Left lung (tissue), 10 donors: ENCODE data around the gene TAS2R38. TPM values are rescaled to one million over a fixed set of nuclear protein-coding genes. Genes with fewer than 3 reads are reported as not detected.

Source experiments
- ATAC-seq: fragments of 200-7000 bp; cut with Tn5 transposase; one replicate; pipeline ENCODE4 v1.9.1; 2020; ENCODE audit warnings: moderate library complexity
- DNase-seq, 4 donors: peaks; one replicate each; pipeline ENCODE4 v3.0.0-alpha.2; 2013 to 2020
- H3K27ac ChIP-seq, 2 donors: fragments of 200-600 bp; sonication (generic) in 1 of 2; one replicate each; pipeline versions ENCODE4 v1.5.0 to v1.8.0; 2020 to 2021
- H3K27me3 ChIP-seq, 2 donors: fragments of 200-600 bp; sonication (generic) in 1 of 2; one replicate each; pipeline versions ENCODE4 v1.5.0 to v1.8.0; 2020 to 2021
- H3K36me3 ChIP-seq, 2 donors: fragments of 200-600 bp; sonication (generic) in 1 of 2; one replicate each; pipeline versions ENCODE4 v1.5.0 to v1.8.0; 2020 to 2021
- H3K4me1 ChIP-seq, 2 donors: fragments of 200-600 bp; one replicate each; pipeline ENCODE4 v1.8.0; 2021
- H3K4me3 ChIP-seq, 2 donors: fragments of 200-600 bp; sonication (generic) in 1 of 2; one replicate each; pipeline versions ENCODE4 v1.5.0 to v1.8.0; 2020 to 2021; ENCODE audit warnings: mild to moderate bottlenecking in 1 of 2
- H3K9me3 ChIP-seq, 2 donors: fragments of 200-600 bp; sonication (generic) in 1 of 2; one replicate each; pipeline versions ENCODE4 v1.5.0 to v1.8.0; 2020 to 2021
- CTCF ChIP-seq, 2 donors: fragments of 200-600 bp; sonication (generic) in 1 of 2; IDR thresholded peaks; one replicate each; pipeline versions ENCODE4 v1.5.0 to v1.8.0; 2021; ENCODE audit warnings: antibody characterized with exemption in 2 of 2
- intact Hi-C, 2 donors: fragments of 100-400 bp; cut with DNase I; formaldehyde crosslinking; loops; one replicate each; pipeline versions ENCODE4 v1.11.2 to v1.14.2; 2022
- polyA plus RNA-seq, 6 donors: library from polyadenylated mRNA; unstranded; fragments of 120-200 nt; gene quantifications; one replicate each; pipeline ENCODE4 v1.2.1, GENCODE V29; 2013; ENCODE audit not compliant: insufficient read length in 6 of 6
- total RNA-seq, 2 donors: library from RNA; stranded (reverse); fragmentation: NEBNext Ultra II Directional; extraction: Animal tissue kit (Norgen Biotek cat#: 25700); gene quantifications; one replicate each; pipeline ENCODE4 v1.2.1, GENCODE V29; 2021
- donor health status: DM: no; HTN: yes; CAD: no.
- donor health status: DM: no; HTN: no; CAD: no.

The TAS2R38 gene
- total and polyA plus RNA-seq, 8 donors: not detected

- intact Hi-C loops: no loop called here
- ATAC-seq: no peak
- no peak for DNase-seq
Measured at GRCh38 chr7:141949451-141949850, 24.1 kb downstream of the TAS2R38 start.

GRCh38 chr7:141949021-141949420 is 24.6 kb downstream of the TAS2R38 start:
- no peaks in the 10 kb centered on the region for H3K36me3 ChIP-seq
- DNase-seq (no peak), ATAC-seq (no peak)
- H3K27ac ChIP-seq: no peak overlapping the region
- intact Hi-C loops: no loop called here
- H3K27me3 ChIP-seq: no peaks in the 10 kb centered on the region
- no peak overlapping the region for H3K4me3 ChIP-seq
- no peaks in the 10 kb centered on the region for H3K9me3 ChIP-seq
- no peak for TF ChIP-seq CTCF (IDR thresholded peaks at IDR 0.05)
- H3K4me1 ChIP-seq: peaks cover 0 to 43% of the 10 kb centered on the region in 2 donors

More at GRCh38 chr7:141949451-141949850, 24.1 kb downstream of the TAS2R38 start:
- peaks cover 0 to 38% of the 10 kb centered on the region in 2 donors for H3K4me1 ChIP-seq
- H3K36me3 ChIP-seq: no peaks in the 10 kb centered on the region
- no peaks in the 10 kb centered on the region for H3K9me3 ChIP-seq
- H3K4me3 ChIP-seq: no peak overlapping the region
- no peak for TF ChIP-seq CTCF (IDR thresholded peaks at IDR 0.05)
- H3K27me3 ChIP-seq: no peaks in the 10 kb centered on the region
- no peak overlapping the region for H3K27ac ChIP-seq

- no peak for ATAC-seq
- Histone ChIP-seq H3K4me1 (peaks cover 0 to 48% of the 10 kb centered on the region in 2 donors), H3K9me3 (peaks cover 0 to 7% of the 10 kb centered on the region in 2 donors), H3K27ac (peak within 1 kb of the TSS in 1 of 2 donors; percentile 84), H3K4me3 (peak within 1 kb of the TSS in 1 of 2 donors; percentile 19), H3K36me3 (no peaks in the 10 kb centered on the region), H3K27me3 (no peaks in the 10 kb centered on the region)
- intact Hi-C loops: no loop called here
- no peak for DNase-seq
- no peak for TF ChIP-seq CTCF (IDR thresholded peaks at IDR 0.05)
Measured at GRCh38 chr7:141946796-141947195, 26.8 kb downstream of the TAS2R38 start, which contains the start of gene CLEC5A. Gene CLEC5A, minus strand, starts transcription at chr7:141946974. Its CDS starts 682 bp downstream, at chr7:141946292.

GRCh38 chr7:141945356-141945755 is 28.2 kb downstream of the TAS2R38 start:
- H3K9me3 ChIP-seq: peaks cover 0 to 21% of the 10 kb centered on the region in 2 donors
- TF ChIP-seq CTCF (IDR thresholded peaks at IDR 0.05): no peak
- peak; percentile 33 for ATAC-seq

GRCh38 chr7:141944811-141945210 is 28.8 kb downstream of the TAS2R38 start:
- Histone ChIP-seq H3K4me1 (peaks cover 0 to 33% of the 10 kb centered on the region in 2 donors), H3K36me3 (no peaks in the 10 kb centered on the region), H3K4me3 (peak overlapping the region in 1 of 2 donors; percentile 19), H3K9me3 (peaks cover 0 to 27% of the 10 kb centered on the region in 2 donors), H3K27me3 (no peaks in the 10 kb centered on the region), H3K27ac (peak overlapping the region in 1 of 2 donors; percentile 84)
- no peak for ATAC-seq
- intact Hi-C loops: no loop called here
- DNase-seq: no peak
- no peak for TF ChIP-seq CTCF (IDR thresholded peaks at IDR 0.05)

More at GRCh38 chr7:141945356-141945755, 28.2 kb downstream of the TAS2R38 start:
- intact Hi-C loops: no loop called here
- H3K4me1 ChIP-seq: peaks cover 0 to 39% of the 10 kb centered on the region in 2 donors
- no peaks in the 10 kb centered on the region for H3K27me3 ChIP-seq
- H3K27ac ChIP-seq: peak overlapping the region in 1 of 2 donors; percentile 84
- H3K36me3 ChIP-seq: no peaks in the 10 kb centered on the region
- peak overlapping the region in 1 of 2 donors; percentile 19 for H3K4me3 ChIP-seq
- no peak for DNase-seq
